Activated CD8-positive, alpha-beta memory T cell treated with anti-CD3 and anti-CD28 coated beads for 36 hours (primary cell): Measurements from ENCODE around the gene ADM2. TPM values are rescaled to one million over a fixed set of nuclear protein-coding genes. Genes with fewer than 3 reads are reported as not detected.

Source experiments
- CTCF ChIA-PET: fragments of 350-600 bp; sonication (Branson Sonifier 250); formaldehyde crosslinking; loops from one replicate; lab custom pipeline; 2021; ENCODE audit warnings: antibody characterized with exemption; lab: Charles Lee
- POLR2A ChIA-PET: fragments of 350-600 bp; sonication (Branson Sonifier 250); formaldehyde crosslinking; loops from one replicate; lab custom pipeline; 2021; ENCODE audit warnings: antibody characterized with exemption; lab: Charles Lee
- total RNA-seq, 2 experiments: library from RNA; stranded (reverse); gene quantifications; one replicate each; pipeline ENCODE4 v1.2.3, GENCODE V29; 2021

ADM2 gene
- total RNA-seq, 2 experiments from 2014 or later, result 5.2 to 7.0 TPM

- ChIA-PET CTCF (interaction anchor here (0.9 to 1.4 kb wide), 2 partner anchors 26 to 82 kb away, joined by 3 read pairs; no protein-coding TSS in a partner anchor), POLR2A (interaction anchor here (0.7 to 1.0 kb wide), 2 partner anchors 26 to 37 kb away, joined by 3 read pairs; no protein-coding TSS in a partner anchor)
These were observed 37.3 kb upstream of the ADM2 start for GRCh38 chr22:50443801-50444625.

- POLR2A ChIA-PET, result interaction anchor here (0.7 to 1.0 kb wide), 3 partner anchors 25 to 36 kb away, joined by 3 to 4 read pairs (median 3); no protein-coding TSS in a partner anchor
- CTCF ChIA-PET, result interaction anchor here (1.2 to 1.4 kb wide), 2 partner anchors 23 to 81 kb away, joined by 3 to 4 read pairs; no protein-coding TSS in a partner anchor
These were observed 36.7 kb upstream of the ADM2 start for GRCh38 chr22:50444663-50445062.

- POLR2A ChIA-PET, result interaction anchor here (0.7 to 1.0 kb wide), 2 partner anchors 25 to 35 kb away, joined by 3 to 4 read pairs; no protein-coding TSS in a partner anchor
- CTCF ChIA-PET, result interaction anchor here (1.2 to 1.4 kb wide), 2 partner anchors 22 to 81 kb away, joined by 3 to 4 read pairs; no protein-coding TSS in a partner anchor
These were observed 36.1 kb upstream of the ADM2 start for GRCh38 chr22:50445071-50445879.

GRCh38 chr22:50445880-50446707 is 35.2 kb upstream of the ADM2 start:
- CTCF ChIA-PET, result interaction anchor here (1.2 kb wide), 1 partner anchor 21 kb away, joined by 4 read pairs; no protein-coding TSS in a partner anchor
- POLR2A ChIA-PET, result no interaction called here

- POLR2A ChIA-PET, result no interaction called here
- CTCF ChIA-PET, result no interaction called here
These were observed 34.4 kb upstream of the ADM2 start for GRCh38 chr22:50446708-50447575.

- POLR2A ChIA-PET, result no interaction called here
- CTCF ChIA-PET, result no interaction called here
These were observed 33.5 kb upstream of the ADM2 start for GRCh38 chr22:50447576-50448551.

- ChIA-PET POLR2A (interaction anchor here (0.6 to 1.4 kb wide), 4 partner anchors 72 to 167 kb away, joined by 3 to 7 read pairs (median 6); no protein-coding TSS in a partner anchor), CTCF (interaction anchor here (0.7 to 1.9 kb wide), 6 partner anchors 16 to 137 kb away, joined by 3 to 8 read pairs (median 4); partner anchors contain the start of gene SCO2)
These were observed 28.7 kb upstream of the ADM2 start for GRCh38 chr22:50452649-50453048.

- POLR2A ChIA-PET, result no interaction called here
These were observed 26.7 kb upstream of the ADM2 start for GRCh38 chr22:50454556-50455075.

GRCh38 chr22:50455201-50455600 is 26.1 kb upstream of the ADM2 start:
- CTCF ChIA-PET, result interaction anchor here (1.2 to 2.4 kb wide), 2 partner anchors 17 to 70 kb away, joined by 3 to 12 read pairs; partner anchors contain the start of gene SCO2
- POLR2A ChIA-PET, result no interaction called here

More at GRCh38 chr22:50454556-50455075, 26.7 kb upstream of the ADM2 start:
- CTCF ChIA-PET, result interaction anchor here (1.2 to 1.8 kb wide), 2 partner anchors 43 to 71 kb away, joined by 3 to 7 read pairs; partner anchors contain the start of gene SCO2

GRCh38 chr22:50456026-50456425 is 25.3 kb upstream of the ADM2 start:
- ChIA-PET CTCF (interaction anchor here (0.6 to 3.0 kb wide), 4 partner anchors 11 to 107 kb away, joined by 3 to 12 read pairs (median 6); partner anchors contain the start of genes SCO2 and SYCE3), POLR2A (no interaction called here)

GRCh38 chr22:50456466-50457234 is 24.7 kb upstream of the ADM2 start:
- CTCF ChIA-PET, result interaction anchor here (2.4 to 3.0 kb wide), 2 partner anchors 10 to 16 kb away, joined by 8 to 12 read pairs; no protein-coding TSS in a partner anchor
- POLR2A ChIA-PET, result no interaction called here

GRCh38 chr22:50459016-50459415 is 22.3 kb upstream of the ADM2 start:
- CTCF ChIA-PET, result interaction anchor here (1.8 to 3.0 kb wide), 2 partner anchors 8 to 15 kb away, joined by 7 to 8 read pairs; no protein-coding TSS in a partner anchor
- POLR2A ChIA-PET, result no interaction called here

- POLR2A ChIA-PET, result no interaction called here
- CTCF ChIA-PET, result interaction anchor here (1.8 kb wide), 1 partner anchor 14 kb away, joined by 7 read pairs; no protein-coding TSS in a partner anchor
These were observed 21.7 kb upstream of the ADM2 start for GRCh38 chr22:50459496-50460140.

- POLR2A ChIA-PET, result no interaction called here
- CTCF ChIA-PET, result no interaction called here
These were observed 20.4 kb upstream of the ADM2 start for GRCh38 chr22:50460938-50461337.

GRCh38 chr22:50461536-50461935 is 19.8 kb upstream of the ADM2 start:
- CTCF ChIA-PET, result no interaction called here

More at GRCh38 chr22:50461536-50461935, 19.8 kb upstream of the ADM2 start:
- POLR2A ChIA-PET, result no interaction called here
